GM10266 (cell line): ENCODE results near the gene FOXB1.

Experiments used
- DNase-seq: peaks from one replicate; pipeline ENCODE4 v3.0.0; 2012; ENCODE audit errors: extremely low spot score
- TF ChIP-seq, protein P1 (sequence below): IDR thresholded peaks from 2 replicates; pipeline ENCODE4 v1.5.1; 2012; ENCODE audit warnings: mild to moderate bottlenecking, low read depth; ENCODE audit not compliant: control insufficient read depth, insufficient read depth; ENCODE audit errors: missing control alignments

Gene FOXB1

GRCh38 chr15:60010858-60011257 is 6.7 kb downstream of the FOXB1 start:
- TF ChIP-seq, protein P1, sequence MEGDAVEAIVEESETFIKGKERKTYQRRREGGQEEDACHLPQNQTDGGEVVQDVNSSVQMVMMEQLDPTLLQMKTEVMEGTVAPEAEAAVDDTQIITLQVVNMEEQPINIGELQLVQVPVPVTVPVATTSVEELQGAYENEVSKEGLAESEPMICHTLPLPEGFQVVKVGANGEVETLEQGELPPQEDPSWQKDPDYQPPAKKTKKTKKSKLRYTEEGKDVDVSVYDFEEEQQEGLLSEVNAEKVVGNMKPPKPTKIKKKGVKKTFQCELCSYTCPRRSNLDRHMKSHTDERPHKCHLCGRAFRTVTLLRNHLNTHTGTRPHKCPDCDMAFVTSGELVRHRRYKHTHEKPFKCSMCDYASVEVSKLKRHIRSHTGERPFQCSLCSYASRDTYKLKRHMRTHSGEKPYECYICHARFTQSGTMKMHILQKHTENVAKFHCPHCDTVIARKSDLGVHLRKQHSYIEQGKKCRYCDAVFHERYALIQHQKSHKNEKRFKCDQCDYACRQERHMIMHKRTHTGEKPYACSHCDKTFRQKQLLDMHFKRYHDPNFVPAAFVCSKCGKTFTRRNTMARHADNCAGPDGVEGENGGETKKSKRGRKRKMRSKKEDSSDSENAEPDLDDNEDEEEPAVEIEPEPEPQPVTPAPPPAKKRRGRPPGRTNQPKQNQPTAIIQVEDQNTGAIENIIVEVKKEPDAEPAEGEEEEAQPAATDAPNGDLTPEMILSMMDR = no peak
- no peak for DNase-seq

GRCh38 chr15:60012695-60013094 is 8.6 kb downstream of the FOXB1 start:
- no peak for DNase-seq
- TF ChIP-seq, protein P1 = no peak

DNA sequence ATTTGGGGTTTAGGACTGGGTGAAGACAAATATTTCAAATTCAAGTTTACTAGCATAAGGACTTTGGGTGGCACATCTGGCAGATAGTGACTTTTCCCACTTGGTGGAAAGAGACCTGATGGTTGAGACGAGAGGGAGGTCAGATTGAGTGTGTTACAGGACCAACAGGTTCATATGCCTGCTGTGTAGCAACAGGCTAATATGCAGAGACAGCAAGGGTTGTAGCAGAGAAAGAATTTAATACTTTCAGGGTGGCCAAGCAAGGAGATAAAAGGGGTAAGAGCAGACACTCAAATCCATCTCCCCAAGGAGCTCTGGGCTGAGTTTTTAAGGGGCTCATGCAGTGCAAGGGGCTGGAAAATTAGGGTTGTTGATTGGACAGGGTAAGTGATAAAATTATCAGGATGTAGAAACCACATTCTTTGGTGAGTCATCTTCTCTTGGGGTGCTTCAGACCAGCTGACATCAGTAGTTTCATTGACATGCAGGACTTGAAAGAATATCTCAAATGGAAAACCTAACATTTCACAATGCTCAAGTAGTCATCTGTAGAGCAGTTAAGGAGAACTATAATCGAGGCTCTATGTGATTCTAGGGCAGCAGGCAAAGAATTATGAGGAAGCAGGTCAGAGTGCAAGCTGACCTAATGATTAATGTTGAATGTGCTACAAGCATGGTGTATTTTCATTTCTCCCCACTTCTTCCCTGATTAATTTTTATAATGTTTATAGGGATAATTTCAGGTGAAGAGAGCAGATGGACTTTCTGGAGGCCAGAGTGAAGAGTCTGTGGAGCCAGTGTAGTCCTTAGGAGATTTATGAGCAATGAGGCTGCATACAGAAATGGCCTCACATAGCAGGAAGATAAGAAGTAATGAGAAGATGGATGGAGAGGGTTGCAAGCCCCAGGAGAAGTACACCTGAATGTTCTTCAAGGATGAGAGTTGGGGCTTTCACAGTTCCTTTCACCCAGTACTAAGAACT is 13.7 kb downstream of the FOXB1 start:
- no peak for DNase-seq
- TF ChIP-seq, protein P1 = no peak

DNA sequence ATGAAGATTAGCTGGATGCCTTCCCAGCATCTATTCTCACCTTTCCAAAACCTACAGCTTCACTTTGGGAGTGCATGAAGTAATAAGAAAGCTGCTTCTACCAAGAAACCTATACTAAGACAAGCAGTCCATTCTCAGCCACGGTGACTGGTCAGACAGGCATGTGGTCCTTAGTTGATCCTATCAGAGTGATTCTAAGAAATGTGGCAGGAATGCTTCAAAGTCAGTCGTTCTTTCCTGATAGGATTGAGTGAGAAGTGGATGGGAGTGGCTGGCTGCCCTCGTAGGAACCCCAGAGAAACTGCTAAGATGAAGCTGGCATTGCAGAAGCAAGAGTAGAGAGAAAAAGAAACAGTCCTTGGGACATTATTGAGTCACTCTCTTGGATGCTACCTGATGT is 16.6 kb downstream of the FOXB1 start:
- DNase-seq = no peak

GRCh38 chr15:60021589-60022378 is 17.7 kb downstream of the FOXB1 start:
- TF ChIP-seq, protein P1 = no peak

More for the DNA sequence above, 16.6 kb downstream of the FOXB1 start:
- TF ChIP-seq, protein P1 = no peak

DNA sequence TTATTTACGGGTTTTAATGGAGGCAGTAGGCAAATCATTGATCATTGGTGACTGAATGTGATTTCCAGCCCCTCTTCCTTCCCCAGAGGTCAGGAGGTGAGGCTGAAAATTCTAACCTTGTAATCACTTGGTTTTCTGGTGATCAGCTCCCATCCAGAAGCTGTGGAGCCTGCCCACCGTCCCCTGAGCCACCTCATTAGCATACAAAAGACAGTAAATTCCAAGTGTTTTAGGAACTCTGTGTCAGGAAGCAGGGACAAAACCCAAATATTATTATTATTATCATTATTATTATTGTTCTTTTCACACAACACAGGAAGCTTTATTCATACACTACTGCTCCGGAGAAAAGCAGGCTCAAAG is 18.2 kb downstream of the FOXB1 start:
- DNase-seq = no peak
- TF ChIP-seq, protein P1 = no peak

More at GRCh38 chr15:60021589-60022378, 17.7 kb downstream of the FOXB1 start:
- DNase-seq = no peak
